GM21723 (cell line): Measurements from ENCODE around the gene COL20A1.
"Not testable (repeated sequence)": the region's sequence is repeated elsewhere in the genome, so short reads cannot be mapped to it uniquely, and the experiment has no call there.

Experiments
- ATAC-seq: cut with Tn5 transposase; IDR thresholded peaks from one replicate; pipeline ENCODE4 v1.9.1; 2021; ENCODE audit warnings: mild to moderate bottlenecking, moderate library complexity; ENCODE audit not compliant: unreplicated experiment

COL20A1 gene

DNA sequence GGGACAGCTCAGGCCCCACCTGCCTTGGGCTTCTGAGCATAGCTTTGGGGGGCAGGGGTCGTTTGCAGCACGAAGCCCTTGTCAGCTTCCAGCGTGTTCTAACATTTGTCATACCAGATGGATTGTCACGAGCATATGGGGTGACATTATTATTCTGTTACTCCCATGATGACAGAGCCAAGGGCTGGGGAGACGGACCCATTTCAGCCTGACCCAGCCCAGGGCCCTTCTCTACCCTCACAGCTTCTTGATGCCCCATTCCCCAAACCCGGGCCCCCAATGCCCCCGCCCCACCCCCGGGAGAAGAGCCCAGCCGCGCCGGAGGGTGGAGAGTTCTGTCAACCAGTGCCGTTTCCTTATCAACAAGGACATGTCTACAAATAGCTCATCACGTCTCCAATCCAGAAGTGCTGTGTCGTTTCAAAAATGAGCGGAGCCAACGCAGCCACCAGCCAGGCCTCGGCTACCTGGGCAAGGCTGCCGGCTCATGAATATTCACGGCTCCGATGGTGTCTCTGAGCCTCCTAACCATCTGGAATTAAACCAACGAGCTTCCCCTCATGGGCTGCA, 77.7 kb downstream of the COL20A1 start:
- ATAC-seq = no peak

DNA sequence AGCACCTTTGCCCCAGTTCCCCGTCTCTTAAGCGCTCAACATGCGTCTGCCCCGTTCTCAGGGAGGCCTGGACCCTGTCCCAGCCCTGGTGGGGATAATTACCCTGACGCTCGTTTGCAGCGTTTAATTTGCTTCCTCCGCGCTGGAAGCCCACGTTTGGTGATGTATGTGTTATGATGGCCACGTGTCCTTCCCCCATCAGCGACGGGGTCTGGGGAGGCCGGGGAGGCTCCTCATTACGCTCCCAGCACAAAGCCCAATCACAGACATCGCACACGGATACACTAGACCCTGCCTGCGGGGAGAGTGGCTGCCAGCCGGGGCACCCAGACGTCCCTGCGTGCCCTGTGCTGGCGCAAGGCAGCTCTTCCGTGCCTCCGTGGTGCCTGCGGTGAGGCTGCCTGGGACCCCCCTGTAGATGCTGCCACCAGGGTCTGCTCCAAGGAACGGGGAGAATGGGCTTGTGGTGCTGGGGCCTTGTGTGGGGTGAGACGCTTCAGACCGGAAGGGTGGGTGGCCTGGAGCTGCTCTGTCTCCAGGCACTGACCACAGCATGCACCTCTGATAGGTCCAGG, 78.4 kb downstream of the COL20A1 start:
- ATAC-seq = no peak

DNA sequence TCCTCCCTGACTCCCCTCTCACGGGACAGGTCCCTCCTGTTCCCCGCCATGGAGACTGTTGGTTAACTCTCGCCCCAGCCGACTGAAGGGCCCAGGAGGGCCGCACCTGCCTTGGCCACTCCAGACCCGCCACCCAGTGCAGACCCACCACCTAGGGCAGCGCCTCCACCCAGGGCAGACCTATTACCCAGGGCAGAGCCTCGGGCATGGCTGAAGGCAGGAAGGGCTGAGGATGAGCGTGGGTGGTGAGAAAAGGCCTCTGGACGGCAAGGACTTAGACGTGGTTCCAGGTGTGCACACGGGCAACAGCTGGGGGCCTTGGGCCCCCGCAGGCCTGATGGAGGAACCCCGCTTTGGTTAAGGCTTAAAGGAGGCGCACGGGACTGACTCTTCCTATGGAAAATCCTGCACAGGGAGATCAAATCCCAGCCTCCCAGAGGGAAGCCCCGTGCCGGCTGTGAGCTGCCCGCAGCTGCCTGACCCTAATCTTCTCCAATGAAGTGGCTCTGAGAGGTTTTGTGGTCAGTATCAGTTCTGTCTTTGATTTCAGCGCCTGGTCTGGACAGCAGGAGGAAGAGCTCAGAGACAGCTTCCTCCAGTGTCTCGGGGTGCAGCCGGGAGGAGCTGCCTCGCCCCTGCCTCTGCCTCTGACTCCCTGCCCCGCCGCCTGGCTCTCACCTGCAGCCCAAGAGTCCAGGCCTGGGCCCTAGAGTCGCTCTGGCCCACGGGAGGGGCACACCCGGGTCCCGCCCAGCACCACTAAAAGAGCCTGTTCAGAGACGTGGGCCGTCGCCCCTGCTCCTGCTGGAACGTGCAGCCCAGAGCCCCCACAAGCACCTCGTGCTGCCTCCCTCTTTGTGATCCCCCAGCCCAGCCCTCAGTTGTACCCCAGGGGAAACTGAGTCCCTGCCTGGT, 80.2 kb downstream of the COL20A1 start:
- ATAC-seq = no peak

DNA sequence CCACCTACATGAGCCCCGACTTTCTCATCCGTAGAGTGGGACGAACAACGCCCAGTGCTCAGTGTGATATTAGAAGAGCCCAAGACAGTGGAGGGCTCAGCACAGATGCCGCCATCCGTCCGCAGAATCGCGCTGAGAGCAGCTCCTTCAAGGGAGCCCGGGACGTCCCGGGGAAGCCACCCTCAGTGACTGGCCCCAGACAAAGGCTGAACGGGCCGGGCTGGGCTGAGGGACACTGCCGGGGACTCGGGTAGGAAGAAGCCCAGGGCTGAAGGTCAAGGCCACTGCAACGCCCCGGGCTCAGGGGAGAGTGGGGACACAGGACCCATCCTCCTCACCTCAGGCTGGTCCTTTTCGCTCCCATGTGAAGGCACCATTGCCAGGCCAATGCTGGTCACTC, 81.0 kb downstream of the COL20A1 start:
- no peak for ATAC-seq

DNA sequence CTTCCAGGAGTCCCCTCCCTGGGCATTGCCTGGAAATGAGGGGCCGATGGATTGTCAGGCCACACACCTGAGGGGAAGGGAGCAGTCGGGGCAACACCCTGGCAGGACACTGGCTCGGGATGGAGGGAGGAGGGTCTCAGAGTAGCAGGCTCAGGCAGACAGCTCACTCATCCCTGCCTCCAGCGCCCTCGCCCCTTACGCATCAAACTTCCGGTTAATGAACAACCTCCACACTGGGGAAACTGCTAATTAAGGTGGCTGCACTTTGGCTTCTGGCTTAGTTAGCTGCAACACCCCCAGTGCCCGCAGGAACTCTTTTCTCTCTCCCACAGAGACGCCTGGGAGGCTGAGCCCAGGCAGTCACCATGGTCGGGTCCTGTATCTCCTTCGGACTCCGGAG, 81.5 kb downstream of the COL20A1 start:
- ATAC-seq = no peak

DNA sequence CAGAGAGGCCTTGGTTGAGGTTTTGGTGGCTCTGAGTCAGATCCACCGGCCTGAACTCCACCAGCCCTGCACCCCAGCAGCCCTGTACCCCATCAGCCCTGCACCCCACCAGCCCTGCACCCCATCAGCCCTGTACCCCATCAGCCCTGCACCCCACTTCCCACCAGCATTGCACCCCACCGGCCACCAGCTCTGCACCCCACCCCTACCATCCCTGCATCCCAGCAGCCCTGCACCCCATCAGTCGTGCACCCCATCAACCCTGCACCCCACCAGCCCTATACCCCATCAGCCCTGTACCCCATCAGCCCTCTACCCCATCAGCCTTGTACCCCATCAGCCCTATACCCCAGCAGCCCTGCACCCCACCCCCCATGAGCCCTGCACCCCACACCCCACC, 82.5 kb downstream of the COL20A1 start:
- ATAC-seq = no peak

DNA sequence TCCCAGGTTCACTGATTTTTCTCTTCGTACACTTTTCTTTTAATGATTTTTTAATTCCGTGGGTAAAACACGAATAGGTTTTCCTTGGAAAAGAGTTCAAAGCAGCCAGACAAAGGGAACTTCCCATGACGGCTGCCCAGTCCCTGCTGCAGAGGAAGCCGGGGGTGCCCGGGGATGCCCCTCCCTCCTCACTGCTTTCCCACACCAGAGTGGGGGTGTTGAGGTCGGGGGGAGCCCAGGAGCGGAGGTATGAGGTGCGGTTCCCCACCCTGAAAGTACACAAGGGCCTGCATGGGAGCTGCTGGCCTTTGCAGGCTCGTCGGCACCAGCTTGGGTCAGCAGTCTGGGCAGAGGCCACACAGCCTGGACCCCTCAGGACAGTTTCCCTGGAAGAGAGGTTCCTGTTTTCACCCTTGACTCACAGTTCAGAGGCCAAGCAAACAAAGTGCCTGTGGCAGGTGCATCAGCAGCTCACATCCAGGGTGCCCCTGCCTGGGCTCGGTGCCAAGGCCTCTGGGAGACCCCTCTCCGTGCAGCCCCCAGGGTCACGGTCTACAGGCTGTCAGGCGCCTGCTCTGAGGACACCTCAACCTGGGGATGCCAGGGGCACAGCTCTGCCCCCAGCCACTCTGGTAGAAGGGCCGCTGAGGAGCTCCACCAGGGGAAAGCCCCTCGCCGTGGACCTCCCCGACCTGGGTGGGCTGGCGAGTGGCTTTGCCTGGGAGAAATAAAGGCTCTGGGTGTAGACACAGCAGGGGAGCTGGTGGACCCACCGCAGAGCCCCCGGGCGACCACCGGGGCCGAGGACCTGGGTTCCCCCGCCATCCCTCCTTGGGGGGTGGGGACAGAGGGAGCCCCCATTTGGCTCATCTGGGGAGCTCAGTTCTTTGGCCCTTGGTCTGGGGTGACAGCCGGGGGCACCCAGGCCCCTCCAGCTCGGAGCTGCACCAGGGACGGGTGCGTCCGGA, 83.6 kb downstream of the COL20A1 start:
- ATAC-seq = no peak

DNA sequence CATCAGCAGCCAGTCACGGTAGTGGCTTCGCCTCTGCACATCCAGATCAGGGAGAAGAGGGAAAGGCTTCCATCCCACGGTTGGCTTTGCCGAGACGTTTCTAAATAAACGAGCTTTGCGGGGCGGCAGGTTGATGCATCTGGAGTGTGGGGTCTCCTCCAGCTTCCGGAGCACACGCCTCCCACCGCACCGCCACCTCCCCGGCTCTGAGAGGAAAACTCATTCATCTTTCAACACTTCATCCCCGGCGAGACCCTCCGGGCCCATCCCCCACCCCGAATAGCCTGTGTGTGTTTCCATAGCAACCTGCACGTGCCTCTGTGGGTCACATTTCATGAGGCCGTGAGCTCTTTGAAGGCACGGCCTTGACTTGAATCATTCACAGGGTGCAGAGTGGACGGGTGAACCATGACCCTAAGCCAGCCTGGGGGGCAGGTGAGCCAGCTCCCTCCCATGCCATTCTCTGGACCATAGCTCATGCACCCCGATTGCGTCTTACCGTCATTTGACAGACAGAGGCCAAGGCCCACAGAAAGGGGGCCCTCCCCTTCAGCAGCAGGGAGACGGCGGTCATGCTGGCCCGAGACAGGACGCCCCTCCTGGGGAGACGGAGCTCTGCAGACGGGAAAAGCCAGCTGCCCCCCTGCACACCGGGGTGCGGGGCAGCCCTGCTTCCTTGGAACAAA, 84.4 kb downstream of the COL20A1 start:
- ATAC-seq = no peak

DNA sequence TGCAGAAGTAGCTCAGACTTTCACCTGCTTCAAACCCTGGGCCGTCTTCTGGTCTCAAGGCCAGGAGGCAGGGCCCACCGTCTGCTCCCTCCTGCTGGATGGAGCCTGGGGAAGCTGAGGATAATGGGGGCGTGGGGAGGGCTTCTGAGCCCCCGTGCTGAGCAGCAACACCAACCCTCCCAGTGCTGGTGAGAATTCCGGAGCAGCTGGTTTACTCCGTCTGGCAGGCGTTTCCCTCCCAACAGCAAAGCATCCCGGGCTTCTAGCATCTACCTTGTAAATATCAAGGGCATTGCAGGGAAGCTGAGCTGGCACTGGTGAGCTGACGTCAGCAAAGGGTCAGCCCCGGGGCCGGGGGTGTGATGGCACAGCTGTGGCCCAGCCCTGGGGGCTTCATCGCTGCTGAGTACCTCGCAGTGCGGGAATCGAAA, 85.0 kb downstream of the COL20A1 start:
- no peak for ATAC-seq

DNA sequence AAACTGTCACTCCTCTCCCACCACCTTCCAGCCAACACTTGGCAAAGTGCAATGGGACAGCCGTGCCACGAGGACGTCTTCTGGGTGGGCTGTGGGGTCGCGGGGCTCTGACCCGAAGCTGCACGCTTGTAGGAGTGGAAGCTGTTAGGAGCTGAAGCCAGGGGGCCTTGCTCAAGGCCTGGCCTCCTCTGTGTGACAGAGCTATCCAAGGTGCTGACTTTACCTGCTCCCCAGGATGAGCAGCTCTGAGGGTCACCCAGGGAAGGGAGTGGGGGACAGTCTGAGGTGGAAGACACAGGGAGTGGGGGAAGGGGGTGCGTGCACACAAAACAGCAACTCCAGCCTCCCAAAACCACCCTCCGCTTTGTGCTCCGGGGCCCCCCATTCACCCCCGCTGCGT, 85.6 kb downstream of the COL20A1 start:
- ATAC-seq = no peak

DNA sequence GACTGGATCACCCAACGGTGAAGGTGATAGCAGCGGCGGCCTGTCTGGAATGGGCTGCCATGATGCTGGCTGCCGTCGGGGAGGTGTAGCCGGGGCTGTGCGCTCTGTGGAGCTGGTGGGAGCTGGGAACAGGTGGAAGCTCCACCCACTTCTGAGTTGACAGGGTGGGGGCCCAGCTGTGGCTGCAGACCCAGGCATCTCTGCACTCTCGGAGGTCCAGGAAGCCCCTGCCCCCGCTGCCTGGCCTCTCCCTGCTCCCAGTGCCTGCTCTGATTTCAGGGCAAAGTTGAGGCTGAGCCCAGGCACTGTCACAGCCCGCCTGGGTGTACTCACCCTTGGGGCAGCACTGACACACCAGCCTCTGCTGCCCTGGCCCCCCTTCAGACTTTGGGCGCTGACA, 86.3 kb downstream of the COL20A1 start:
- no peak for ATAC-seq

DNA sequence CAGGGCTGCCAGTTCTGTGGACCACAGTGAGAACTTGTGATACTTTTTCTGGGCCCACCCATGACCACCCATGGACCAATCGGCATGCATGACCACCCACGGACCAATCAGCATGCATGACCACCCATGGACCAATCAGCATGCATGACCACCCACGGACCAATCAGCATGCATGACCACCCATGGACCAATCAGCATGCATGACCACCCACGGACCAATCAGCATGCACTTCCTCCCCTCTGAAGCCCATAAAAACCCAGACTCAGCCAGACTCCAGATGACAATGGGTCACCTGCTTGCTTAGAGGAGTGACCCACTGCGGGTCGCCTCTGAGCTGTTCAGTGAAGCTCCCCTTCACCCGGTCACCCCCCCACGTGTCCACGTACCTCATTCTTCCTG, 86.9 kb downstream of the COL20A1 start:
- not testable (repeated sequence) for ATAC-seq

DNA sequence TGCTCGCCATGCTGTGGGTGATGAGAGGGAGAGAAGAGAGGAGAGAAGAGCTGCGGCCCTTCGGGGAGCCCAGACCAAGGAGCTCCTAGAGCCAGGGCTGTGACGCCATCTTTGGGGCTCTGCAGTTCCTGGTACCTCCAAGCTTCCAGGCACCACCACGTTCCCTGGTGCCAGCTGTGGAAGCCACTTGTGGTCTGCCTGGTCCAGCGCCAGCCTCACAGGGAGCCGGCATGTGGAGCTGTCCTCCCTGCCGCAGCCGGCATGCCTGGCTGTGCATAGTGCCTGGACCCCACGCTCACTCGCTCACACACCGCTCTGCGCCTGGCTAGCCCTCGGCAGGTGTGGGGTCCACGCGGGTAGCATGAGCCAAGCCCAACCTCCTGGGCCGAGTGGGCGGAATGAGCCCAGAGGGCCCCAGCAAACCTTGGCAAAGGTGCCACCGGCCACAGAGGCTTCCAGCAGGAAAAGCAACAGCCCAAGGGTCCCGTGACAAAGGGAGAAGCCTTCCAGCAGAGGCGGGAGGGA, 87.4 kb downstream of the COL20A1 start:
- ATAC-seq = no peak

DNA sequence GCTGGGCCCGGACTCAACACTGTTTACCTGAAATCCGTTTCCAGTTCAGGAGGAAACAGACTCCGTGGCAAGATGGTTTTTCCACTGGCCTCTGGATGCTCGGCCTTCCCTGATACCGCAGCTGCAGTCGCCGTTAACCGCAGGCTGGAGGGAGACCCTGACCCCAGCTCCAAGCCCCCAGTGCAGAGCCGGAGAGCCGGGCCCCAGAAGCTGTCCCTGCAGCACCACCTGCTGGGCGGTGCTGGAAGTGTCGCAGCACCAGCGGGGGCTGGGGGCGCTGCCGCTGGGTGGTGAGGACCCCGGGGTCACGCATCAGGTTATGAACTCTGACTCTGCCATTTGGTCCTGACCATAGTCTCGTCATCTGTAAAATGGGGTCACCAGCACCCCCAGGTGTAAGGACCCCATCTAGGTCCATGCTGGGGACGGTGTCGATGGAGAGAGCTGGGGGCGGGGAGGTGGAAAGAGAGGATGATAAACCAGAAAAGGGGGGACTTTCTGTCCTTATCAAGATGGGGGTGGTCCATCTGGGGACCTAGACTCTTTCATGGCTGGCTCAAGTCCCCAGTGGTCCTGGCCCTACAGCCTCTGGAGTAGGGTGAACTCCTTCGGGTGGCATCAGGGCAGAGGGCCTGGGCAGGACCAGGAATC, 88.9 kb downstream of the COL20A1 start:
- ATAC-seq = no peak

DNA sequence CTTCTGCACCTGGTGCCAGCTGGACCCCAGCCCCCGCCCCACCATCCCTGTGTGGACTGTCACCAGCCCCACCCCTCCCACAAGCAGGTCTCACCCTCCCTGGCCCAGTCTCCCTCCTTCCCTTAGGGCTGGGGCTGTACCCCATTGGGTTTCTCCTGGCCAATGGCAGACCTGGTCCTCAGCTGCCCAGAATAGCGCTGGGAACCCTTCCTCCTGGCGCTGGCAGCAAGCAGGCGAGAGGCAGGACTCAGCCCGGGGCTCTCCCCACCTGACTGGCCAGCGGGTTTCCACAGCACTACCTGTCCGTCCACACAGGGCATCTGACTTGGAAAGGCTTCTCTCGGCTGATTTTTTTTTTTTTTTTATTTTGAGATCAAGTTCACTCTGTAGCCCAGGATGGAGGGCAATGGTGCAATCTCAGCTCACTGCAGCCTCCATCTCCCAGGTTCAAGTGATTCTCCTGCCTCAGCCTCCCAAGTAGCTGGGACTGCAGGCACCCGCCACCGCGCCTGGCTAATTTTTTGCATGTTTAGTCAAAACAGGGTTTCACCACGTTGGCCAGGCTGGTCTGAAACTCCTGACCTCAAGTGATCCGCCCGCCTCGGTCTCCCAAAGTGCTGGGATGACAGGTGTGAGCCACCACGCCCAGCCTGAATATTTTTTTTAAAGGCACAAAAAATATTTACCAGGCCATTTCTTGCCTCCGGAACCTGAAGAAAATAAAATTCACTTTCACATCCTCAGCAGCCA, 89.7 kb downstream of the COL20A1 start:
- no peak for ATAC-seq

DNA sequence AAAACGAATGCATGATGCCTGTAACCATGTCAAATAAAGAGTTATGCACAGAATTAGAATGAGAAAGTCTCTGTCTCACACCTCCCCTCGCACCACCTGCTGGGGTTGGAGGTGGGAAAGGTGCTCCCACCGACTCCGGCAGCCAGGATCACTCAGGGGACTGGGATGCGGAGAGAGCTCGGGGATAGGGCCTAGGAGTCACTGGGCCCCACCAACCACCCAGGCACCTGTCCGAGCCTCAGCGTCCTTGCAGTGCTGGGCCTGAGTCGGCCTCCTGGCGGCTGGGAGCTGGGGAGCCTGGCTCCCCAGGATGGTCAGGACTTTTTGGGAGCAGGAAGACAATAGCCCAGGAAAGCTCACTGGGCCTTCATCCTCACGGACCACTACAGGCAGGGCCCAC, 90.6 kb downstream of the COL20A1 start:
- ATAC-seq = no peak

DNA sequence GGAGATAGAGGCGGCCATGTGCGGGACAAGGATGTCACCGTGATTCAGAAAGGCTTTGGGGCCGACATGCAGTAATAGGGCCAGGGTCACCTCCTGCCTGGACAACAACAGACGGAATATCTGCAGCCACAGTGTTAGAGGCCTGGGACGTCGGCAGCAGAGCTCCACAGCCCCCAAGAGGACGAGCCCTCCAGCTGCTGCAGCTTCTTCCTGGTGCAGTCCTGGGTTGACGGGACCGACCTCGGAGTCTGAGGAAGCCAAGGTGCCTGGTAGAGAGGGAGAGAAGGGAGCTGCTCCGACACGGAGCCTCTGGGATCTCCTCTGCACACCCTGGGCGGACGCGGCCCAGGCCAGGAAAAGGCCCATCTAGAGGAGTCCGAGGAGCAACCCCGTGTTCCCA, 91.3 kb downstream of the COL20A1 start:
- ATAC-seq = no peak
